ENCODE results near the gene ETV6.

GRCh38 chr12:11701433-11701832, 52.0 kb downstream of the ETV6 start:
- TF ChIP-seq CTCF (IDR thresholded peaks at IDR 0.05): no peak
- TF ChIP-seq POLR2A (IDR thresholded peaks at IDR 0.05): no peak
